HL-60 (cell line): ENCODE measurements around the gene RPS14.
"Not testable (repeated sequence)": the region's sequence is repeated elsewhere in the genome, so short reads cannot be mapped to it uniquely, and the experiment has no call there.

Experiments
- POLR2AphosphoS5 ChIP-seq: IDR thresholded peaks from 2 replicates; pipeline ENCODE4 v1.6.1; 2012; ENCODE audit warnings: low read depth
- TF ChIP-seq, protein P1 (sequence below): IDR thresholded peaks from one replicate; pipeline ENCODE4 v1.5.1; 2011; ENCODE audit warnings: low read length, control low read depth, inconsistent platforms; ENCODE audit not compliant: insufficient read depth

DNA sequence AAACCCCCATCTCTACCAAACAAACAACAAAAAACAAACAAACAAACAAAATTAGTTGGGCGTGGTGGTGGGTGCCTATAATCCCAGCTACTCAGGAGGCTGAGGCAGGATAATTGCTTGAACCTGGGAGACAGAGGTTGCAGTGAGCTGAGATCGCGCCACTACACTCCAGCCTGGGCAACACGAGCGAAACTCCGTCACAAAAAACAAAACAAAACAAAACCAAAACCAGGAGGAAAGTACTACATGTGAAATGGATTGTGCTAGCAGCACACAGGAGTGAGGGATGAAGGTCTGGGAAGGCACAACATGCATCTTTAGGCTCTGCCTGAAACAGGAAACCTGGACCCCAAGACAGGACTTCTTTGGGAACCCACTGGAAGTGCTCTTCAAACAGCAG, 27.0 kb upstream of the RPS14 start:
- not testable (repeated sequence) for TF ChIP-seq POLR2AphosphoS5
- TF ChIP-seq, protein P1, sequence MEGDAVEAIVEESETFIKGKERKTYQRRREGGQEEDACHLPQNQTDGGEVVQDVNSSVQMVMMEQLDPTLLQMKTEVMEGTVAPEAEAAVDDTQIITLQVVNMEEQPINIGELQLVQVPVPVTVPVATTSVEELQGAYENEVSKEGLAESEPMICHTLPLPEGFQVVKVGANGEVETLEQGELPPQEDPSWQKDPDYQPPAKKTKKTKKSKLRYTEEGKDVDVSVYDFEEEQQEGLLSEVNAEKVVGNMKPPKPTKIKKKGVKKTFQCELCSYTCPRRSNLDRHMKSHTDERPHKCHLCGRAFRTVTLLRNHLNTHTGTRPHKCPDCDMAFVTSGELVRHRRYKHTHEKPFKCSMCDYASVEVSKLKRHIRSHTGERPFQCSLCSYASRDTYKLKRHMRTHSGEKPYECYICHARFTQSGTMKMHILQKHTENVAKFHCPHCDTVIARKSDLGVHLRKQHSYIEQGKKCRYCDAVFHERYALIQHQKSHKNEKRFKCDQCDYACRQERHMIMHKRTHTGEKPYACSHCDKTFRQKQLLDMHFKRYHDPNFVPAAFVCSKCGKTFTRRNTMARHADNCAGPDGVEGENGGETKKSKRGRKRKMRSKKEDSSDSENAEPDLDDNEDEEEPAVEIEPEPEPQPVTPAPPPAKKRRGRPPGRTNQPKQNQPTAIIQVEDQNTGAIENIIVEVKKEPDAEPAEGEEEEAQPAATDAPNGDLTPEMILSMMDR, result not testable (repeated sequence)
